Activated CD8-positive, alpha-beta T cell treated with anti-CD3 and anti-CD28 coated beads for 36 hours (primary cell): ENCODE results near the gene KRT1. TPM values are rescaled to one million over a fixed set of nuclear protein-coding genes. Genes with fewer than 3 reads are reported as not detected.

Source experiments
- ATAC-seq: fragments of 200-7000 bp; cut with Tn5 transposase; one replicate; pipeline ENCODE4 v1.10.0; 2021; ENCODE audit warnings: mild to moderate bottlenecking, moderate library complexity
- CTCF ChIA-PET: fragments of 350-600 bp; sonication (Branson Sonifier 250); formaldehyde crosslinking; loops from one replicate; lab custom pipeline; 2021; ENCODE audit warnings: antibody characterized with exemption; lab: Charles Lee
- POLR2A ChIA-PET: fragments of 350-600 bp; sonication (Branson Sonifier 250); formaldehyde crosslinking; loops from one replicate; lab custom pipeline; 2021; ENCODE audit warnings: antibody characterized with exemption; lab: Charles Lee
- DNase-seq: peaks from one replicate; pipeline ENCODE4 v3.0.0-alpha.2; 2020
- H3K27ac Mint-ChIP-seq: one replicate; pipeline ENCODE4 v1.8.0; 2021; ENCODE audit warnings: mild to moderate bottlenecking, mixed read lengths
- H3K27me3 Mint-ChIP-seq: one replicate; pipeline ENCODE4 v1.8.0; 2021; ENCODE audit warnings: mixed read lengths
- H3K36me3 Mint-ChIP-seq: one replicate; pipeline ENCODE4 v1.8.0; 2021; ENCODE audit warnings: low read depth, mixed read lengths
- H3K4me1 Mint-ChIP-seq: one replicate; pipeline ENCODE4 v1.8.0; 2021; ENCODE audit warnings: low read depth, mixed read lengths
- H3K4me3 Mint-ChIP-seq: one replicate; pipeline ENCODE4 v1.8.0; 2021; ENCODE audit warnings: mild to moderate bottlenecking, moderate library complexity, mixed read lengths
- H3K9me3 Mint-ChIP-seq: one replicate; pipeline ENCODE4 v1.8.0; 2021; ENCODE audit warnings: mixed read lengths
- CTCF ChIP-seq: fragments of 200-600 bp; IDR thresholded peaks from one replicate; pipeline ENCODE4 v1.8.0; 2022; ENCODE audit warnings: antibody characterized with exemption, mild to moderate bottlenecking
- intact Hi-C: fragments of 100-400 bp; cut with micrococcal nuclease; formaldehyde crosslinking; loops from one replicate; pipeline ENCODE4 v1.10.0; 2022
- total RNA-seq, 2 experiments: library from RNA; stranded (reverse); gene quantifications; one replicate each; pipeline ENCODE4 v1.2.3, GENCODE V29; 2021

KRT1 gene
- total RNA-seq, 2 experiments from 2014 or later = not detected

DNA sequence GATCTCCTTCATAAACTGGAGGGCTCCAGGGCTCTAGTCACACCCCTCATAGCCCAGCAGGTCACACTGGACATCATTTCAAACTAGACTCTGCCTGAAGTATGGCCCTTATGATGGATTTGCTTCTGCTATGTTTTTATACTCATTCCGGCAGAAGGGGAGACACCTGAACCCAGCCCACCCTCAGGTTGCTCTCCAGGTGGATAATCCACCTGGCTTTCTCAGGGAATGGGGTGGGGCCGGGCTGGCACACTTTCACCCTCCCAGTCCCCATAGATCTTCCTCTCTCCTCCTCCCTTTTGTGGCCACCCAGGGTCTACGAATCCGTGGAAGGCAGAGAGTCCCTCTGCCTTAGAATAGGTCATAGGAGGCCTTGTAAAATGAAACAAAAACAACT is 52.1 kb downstream of the KRT1 start:
- CTCF ChIA-PET = no interaction called here
- ATAC-seq = no peak
- no peak for DNase-seq
- intact Hi-C loops = no loop called here
- no peak overlapping the region for H3K27ac Mint-ChIP-seq
- peaks cover 2% of the 10 kb centered on the region for H3K9me3 Mint-ChIP-seq
- peaks cover 45% of the 10 kb centered on the region for H3K4me1 Mint-ChIP-seq
- H3K36me3 Mint-ChIP-seq = no peaks in the 10 kb centered on the region
- POLR2A ChIA-PET = no interaction called here
- no peaks in the 10 kb centered on the region for H3K27me3 Mint-ChIP-seq
- H3K4me3 Mint-ChIP-seq = no peak overlapping the region
- no peak for TF ChIP-seq CTCF

DNA sequence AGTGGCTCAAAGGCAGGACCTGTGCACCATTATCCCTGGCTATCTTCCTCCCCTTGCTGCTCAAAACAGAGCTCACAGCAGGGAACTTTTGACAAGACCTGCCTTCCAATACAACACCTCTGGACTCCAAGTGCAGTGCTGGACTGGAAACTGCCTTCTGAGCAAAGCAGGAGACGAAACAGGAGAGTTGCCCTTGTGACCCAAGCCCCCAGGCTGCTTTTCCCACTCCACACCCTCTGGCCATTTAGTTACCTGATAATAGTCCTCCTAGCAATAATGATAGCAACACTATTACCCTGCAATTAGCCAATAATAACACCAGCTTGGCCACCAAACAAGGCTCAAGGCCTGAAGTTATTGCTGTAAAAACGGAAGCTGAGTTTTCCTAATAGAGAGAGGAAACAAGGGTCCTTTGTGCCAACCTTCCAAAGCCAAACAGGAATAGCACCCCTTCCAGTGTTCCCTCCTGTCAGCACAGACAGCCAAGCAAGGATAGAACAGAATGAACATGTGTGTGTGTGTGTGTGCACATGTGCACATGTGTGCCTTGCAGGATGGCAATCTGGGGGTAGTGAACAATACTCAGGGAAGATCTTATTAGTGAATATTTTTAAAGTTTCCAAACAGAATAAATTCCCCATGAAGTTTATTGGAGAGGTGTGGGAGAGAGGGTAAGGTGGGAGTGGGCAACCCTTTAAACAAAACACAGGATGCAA is 52.7 kb downstream of the KRT1 start:
- ATAC-seq (no peak), DNase-seq (no peak)
- Mint-ChIP-seq H3K9me3 (peaks cover 6% of the 10 kb centered on the region), H3K4me1 (peaks cover 39% of the 10 kb centered on the region), H3K27ac (no peak overlapping the region), H3K36me3 (peaks cover 3% of the 10 kb centered on the region), H3K27me3 (no peaks in the 10 kb centered on the region), H3K4me3 (no peak overlapping the region)
- CTCF ChIA-PET = interaction anchor here (0.7 kb wide), 1 partner anchor 253 kb away, joined by 3 read pairs; no protein-coding TSS in a partner anchor
- intact Hi-C loops = no loop called here
- POLR2A ChIA-PET = interaction anchor here (1.6 kb wide), 1 partner anchor 10 kb away, joined by 4 read pairs; no protein-coding TSS in a partner anchor
- no peak for TF ChIP-seq CTCF

Other genes starting within 250 kb of the KRT1 start
- not detected for gene KRT75, start 246.0 kb downstream of the KRT1 start, total RNA-seq
- not detected for gene KRT6B, start 228.3 kb downstream of the KRT1 start, total RNA-seq
- not detected for gene KRT6C, start 206.6 kb downstream of the KRT1 start, total RNA-seq
- gene KRT6A, start 187.2 kb downstream of the KRT1 start, total RNA-seq = not detected
- gene KRT5, start 160.0 kb downstream of the KRT1 start, total RNA-seq = not detected
- gene KRT71, start 127.3 kb downstream of the KRT1 start, total RNA-seq = not detected
- not detected for gene KRT74, start 106.6 kb downstream of the KRT1 start, total RNA-seq
- gene KRT72, start 78.9 kb downstream of the KRT1 start, total RNA-seq = under 1 TPM; 0.16 to 0.32 TPM
- gene KRT73, start 61.8 kb downstream of the KRT1 start, total RNA-seq = under 1 TPM in 1 of 2 experiments, not detected in 1; 0.20 TPM
- not detected for gene KRT2, start 28.2 kb downstream of the KRT1 start, total RNA-seq
- gene KRT77, start 23.1 kb upstream of the KRT1 start, total RNA-seq = not detected
- gene KRT76, start 96.9 kb upstream of the KRT1 start, total RNA-seq = not detected
- gene KRT3, start 115.7 kb upstream of the KRT1 start, total RNA-seq = not detected
- gene KRT4, start 133.7 kb upstream of the KRT1 start, total RNA-seq = under 1 TPM; 0.11 to 0.16 TPM
- 1 to 10 TPM in 1 of 2 experiments, under 1 TPM in 1; 0.87 to 1.6 TPM for gene KRT79, start 153.9 kb upstream of the KRT1 start, total RNA-seq
- not detected for gene KRT78, start 168.6 kb upstream of the KRT1 start, total RNA-seq
- under 1 TPM; 0.29 to 0.40 TPM for gene KRT8, start 224.7 kb upstream of the KRT1 start, total RNA-seq